GM18951 (cell line): ENCODE data around the gene CCBE1.

ENCODE experiments used
- POLR2A ChIP-seq: IDR thresholded peaks from 4 replicates; pipeline ENCODE4 v1.6.1; 2011; ENCODE audit warnings: mild to moderate bottlenecking; ENCODE audit not compliant: insufficient read length, insufficient read depth; ENCODE audit errors: extremely low read depth
- in situ Hi-C: fragments of 300-500 bp; cut with MboI; formaldehyde crosslinking; loops from one replicate; pipeline ENCODE4 v1.12.0; 2022; ENCODE audit warnings: low sequenced_read_pairs, mixed read lengths, inconsistent platforms; ENCODE audit not compliant: unreplicated experiment

CCBE1 gene

DNA sequence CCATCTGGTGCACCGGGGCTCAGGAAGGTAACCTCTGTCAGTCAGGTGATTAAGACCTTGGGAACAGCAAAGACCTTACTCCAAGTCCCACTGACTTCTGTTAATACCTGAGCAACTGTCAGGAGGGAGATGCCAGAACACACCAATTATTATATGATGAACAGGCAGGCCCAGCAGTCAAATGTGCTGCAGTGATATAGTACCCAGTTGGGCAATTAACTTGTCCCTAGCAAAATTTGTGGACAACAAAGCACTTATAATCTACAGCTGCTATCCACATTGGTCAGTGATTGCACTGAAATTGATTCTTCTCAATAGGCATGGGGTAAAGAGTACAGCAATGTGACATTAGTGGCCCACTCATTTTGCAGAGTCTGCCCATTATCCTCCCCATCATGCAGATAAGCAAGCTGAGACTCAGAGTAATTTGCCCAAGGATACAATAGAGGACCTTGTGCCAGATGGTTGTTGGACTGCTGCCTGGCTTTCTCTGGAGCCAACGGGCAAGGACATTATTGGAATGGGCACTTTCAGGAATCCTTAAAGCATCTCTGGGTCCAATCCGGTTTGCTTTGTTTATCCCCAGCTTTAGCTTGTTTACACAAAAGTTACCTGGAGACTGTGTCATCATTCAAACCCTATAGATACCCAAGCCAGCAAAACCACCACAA, 147.6 kb downstream of the CCBE1 start:
- no peak for TF ChIP-seq POLR2A
- in situ Hi-C loops, result no loop called here

DNA sequence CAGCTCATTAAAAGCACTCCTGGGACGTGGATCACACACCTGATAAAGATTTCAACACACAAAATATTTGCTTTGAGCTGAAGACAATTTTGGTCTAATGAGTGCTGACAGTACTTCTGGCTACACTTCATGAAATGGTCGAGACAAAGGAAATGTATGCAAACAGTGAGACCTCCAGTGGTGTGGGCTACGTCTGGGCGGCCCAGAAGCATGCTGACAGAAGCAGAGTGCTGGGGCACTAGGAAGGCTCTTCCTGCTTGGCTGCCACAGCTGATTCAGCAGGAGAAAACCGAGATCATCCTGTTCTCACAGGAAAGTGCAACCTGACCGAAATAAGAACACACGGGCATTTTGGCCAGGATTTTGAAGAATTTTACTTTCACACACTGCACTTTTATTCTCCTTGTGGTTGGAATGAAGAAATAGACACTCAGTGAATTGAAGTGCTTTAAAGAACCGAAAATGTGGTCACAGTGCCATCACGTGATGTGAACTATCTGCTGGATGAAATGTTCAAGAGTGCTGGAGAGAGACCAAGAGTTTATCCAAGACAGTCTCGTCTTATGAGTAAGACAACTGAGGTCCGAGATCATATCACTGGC, 149.5 kb downstream of the CCBE1 start:
- no peak for TF ChIP-seq POLR2A
- in situ Hi-C loops, result no loop called here

DNA sequence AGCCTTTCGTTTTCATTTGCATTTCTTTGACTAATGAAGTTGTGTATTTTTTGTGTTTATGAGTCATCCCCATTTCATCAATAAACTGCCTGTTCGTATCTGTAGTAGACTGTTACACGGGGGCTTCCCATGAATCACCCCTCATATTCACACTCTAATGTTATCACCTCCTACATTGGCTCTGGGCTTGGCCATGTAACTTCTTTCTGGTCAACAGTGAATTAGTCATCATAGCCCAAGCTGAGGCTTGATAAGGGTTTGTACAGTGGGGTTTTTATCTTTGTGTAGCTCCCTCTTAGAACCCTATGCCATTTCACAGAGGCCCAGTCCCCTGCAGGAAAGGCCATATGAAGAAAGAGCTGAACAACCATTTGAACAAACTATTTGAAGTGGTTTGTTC, 151.0 kb downstream of the CCBE1 start:
- in situ Hi-C loops, result no loop called here
- TF ChIP-seq POLR2A, result no peak

DNA sequence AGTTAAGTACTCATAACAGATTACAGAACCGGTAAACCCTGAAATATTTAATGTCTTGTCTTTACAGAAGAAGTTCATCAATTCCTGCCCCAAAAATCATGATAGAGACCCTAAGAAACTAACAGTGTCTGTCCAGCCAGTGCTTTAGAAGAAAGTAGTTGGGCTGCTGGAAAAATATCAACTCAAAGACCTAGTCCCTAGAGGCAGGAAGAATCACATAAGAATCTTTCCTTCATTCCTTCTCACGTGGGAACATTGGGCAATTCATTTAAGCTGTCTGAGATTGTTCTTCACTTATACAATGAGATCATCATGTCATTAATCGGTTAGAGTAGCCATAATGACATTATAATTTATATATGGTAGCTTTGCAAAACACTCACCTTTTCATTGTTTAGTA, 156.4 kb downstream of the CCBE1 start:
- TF ChIP-seq POLR2A, result no peak
- in situ Hi-C loops, result no loop called here

DNA sequence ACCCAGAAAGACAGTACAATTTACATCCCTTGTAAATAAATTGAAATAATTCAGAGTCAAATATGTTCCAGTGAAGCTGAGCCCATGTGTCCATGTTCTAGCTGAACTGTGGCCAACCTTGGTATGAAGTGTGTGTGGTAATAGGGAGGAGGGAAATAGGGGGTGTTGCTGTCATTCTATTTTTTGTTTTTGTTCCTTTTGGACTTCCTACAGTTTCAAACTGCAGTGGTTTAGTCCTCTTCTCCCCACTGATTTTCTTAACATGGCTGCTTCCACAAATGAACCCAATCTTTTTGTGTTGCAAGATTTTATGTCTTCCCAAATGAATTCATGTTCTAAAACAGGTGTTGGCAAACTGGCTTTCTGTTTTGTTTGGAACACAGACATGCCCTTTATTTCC, 156.9 kb downstream of the CCBE1 start:
- in situ Hi-C loops, result no loop called here

DNA sequence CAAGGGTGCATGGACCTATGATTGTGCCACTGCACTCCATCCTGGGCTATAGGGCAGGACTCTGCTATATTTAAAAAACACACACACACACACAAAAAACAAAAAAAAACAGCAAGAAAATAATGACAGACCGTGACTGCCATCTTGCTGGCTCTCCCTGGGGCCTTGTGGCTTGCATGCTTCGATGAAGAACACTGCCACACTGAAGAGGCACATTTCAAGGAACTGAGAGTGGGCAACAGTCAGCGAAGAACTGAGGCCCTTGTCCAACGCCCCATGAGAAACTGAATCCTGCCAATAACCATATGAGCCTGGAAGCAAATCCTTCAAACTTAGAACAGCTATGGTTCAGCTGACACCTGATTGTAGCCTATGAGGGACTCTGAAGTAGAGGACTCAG, 158.1 kb downstream of the CCBE1 start:
- in situ Hi-C loops, result no loop called here
- TF ChIP-seq POLR2A, result no peak

More for the DNA sequence above, 156.9 kb downstream of the CCBE1 start:
- TF ChIP-seq POLR2A, result no peak

DNA sequence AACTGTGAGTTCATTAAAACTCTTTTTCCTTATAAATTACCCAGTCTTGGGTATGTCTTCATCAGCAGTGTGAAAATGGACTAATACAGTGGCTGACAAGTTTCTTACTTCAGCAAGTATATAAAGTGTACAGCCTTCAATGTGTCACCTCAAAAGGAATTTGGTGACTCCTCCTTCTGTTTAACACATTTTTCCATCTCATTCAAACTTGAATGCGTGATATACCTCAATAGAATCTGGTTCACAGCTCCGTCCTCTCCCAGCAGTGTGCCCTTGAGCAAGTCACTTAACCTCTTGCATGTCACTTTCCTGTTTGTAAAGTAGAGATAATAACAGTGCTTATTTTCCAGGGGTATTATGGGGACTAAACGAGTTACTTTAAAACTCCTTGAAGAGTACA, 159.6 kb downstream of the CCBE1 start:
- no peak for TF ChIP-seq POLR2A
- in situ Hi-C loops, result no loop called here

DNA sequence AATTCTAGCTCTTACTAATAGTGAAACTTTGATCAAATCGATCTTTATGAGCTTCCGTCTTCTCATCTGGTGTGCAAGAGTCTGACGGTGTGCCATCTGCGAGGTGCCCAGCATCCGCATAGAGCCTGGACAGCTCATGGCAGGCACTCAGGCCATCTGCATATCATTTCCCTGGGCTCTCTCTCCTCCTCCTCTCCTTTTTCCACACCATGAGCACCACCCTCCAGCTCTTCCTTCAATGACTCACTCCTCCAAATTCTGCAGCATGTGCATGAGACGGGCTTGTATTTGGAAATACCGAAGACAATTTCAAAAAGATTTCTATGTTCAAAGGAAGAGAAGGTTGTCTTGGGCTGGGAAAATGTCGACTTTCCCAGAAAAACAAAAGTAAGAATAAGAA, 161.1 kb downstream of the CCBE1 start:
- in situ Hi-C loops, result no loop called here

DNA sequence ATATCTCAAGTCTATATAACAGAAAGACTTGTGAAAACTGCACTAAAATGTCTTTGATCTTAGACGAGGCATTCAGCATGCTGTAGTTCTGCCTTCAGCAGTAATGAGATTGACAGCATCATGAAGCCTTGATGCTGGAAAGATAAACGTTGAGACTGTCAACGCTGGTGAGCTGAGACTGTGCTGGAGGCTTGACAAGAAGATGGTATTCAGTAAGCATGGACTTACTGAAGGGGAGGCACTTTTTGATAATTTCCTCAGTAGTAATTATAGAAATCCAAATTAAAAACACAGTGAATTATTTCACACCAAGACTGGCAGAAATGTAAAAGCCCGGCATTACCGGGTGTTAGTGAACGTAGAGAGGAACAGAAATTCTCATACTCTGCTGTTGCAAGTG, 162.2 kb downstream of the CCBE1 start:
- in situ Hi-C loops, result no loop called here
- TF ChIP-seq POLR2A, result no peak

More for the DNA sequence above, 161.1 kb downstream of the CCBE1 start:
- TF ChIP-seq POLR2A, result no peak

DNA sequence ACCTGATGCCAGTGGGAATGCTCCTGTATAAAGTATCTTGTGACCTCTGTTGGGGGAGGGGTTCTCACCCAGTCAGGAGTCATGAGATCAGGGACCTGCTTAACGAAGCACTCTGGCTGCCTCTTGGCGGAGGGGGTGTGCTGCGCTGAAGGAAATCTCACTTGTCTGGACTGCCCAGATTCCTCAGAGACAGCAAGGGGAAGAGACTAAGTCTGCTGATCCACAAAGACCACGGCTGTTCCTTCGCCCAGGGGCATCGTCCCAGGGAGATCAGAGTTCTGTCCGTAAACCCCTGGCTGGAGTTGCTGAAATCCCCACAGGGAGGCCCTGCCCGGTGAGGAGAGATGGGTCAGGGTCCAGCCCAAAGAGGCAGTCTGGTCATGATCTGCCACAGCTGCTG, 168.4 kb downstream of the CCBE1 start:
- in situ Hi-C loops, result no loop called here
- TF ChIP-seq POLR2A, result no peak

DNA sequence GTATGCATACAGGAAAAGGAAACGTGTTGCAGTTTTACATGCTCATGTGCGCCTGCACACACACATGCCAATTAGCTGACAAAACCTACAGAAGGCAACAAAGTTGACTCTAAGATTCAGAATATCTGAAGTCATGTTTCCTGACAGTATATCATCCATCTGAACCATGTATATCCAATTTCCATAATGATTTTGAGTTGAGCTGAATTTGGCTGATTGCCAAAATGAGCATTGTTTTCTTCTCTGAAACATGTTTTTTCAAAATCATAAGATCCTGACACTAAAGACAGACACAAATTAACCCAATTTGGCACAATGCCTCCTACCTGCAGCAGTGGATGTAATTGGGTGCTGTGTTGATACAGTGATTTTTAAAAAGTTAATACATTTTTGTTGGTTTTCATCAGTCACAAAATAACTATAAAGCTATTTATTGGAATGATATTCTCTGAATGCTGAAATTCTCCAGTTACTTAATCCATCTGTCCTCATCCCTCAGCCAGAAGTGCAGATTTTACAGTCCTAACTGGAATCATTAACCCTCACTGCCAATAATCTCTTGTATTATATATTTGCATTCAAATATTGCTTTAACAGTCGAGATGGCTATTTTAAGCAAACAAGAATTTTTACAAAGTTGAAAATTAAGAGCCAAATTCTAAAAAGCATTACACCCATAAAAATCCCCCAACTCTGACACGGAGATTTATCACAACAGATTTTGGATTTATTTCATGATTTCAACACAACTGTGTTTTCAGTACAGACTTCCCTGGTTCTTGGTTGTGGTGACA, 176.5 kb downstream of the CCBE1 start:
- in situ Hi-C loops, result no loop called here
- TF ChIP-seq POLR2A, result no peak

DNA sequence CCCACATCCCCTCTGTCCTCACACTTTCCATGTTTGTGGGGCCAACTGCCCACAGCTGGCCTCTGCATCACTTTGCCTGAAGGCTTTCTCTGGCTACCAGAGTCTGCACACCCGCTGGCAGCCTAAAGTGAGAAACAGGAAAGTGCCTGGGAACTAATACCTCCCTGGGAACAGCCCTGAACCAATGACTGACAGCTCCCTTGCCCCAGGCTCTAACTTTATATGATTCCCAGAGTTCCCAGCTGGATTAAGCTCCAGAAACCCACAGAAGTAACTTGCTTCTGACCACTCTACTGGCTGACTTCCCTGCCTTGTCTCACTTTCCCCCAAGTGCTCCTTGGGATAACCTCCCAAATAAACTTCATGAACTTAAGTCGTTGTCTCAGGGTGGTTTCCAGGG, 178.5 kb downstream of the CCBE1 start:
- in situ Hi-C loops, result no loop called here
- TF ChIP-seq POLR2A, result no peak

DNA sequence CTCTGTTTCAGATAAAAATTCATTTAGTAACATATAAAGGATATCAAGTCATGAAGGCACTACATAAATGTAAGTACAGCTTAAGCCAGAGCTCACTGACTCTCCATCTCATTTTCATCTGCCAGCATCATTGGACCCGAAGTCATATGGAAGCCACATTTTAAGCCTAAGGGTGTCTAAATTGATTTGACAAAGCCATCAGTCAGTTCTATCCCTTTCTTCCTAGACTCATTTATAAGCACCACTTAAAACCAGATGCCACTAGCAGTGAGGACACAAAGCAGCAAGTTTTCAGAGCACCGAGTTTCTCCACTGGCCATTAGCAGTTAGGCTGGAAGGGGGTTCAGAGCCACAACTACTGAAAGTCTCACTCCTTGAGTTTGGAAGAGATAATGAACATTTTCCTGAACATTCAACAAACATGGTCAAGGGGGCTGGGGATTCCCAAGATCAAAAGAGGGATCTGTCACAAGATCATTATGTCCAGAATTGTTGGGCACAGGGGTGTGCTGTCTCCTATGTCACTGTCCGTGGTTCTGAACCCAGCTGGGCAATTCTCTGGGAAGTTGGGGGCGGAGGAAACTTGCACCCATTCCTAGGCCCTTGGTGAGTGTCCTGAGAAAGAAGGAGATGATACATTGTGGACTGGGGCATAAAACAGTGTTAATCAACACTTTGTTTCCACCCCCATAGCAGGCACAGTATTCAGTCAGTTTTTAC, 179.6 kb downstream of the CCBE1 start:
- in situ Hi-C loops, result no loop called here
- TF ChIP-seq POLR2A, result no peak
